ENCODE results near the gene OSBPL10.

GRCh38 chr3:31690771-31691170, 290.3 kb downstream of the OSBPL10 start:
- TF ChIP-seq, protein P1, sequence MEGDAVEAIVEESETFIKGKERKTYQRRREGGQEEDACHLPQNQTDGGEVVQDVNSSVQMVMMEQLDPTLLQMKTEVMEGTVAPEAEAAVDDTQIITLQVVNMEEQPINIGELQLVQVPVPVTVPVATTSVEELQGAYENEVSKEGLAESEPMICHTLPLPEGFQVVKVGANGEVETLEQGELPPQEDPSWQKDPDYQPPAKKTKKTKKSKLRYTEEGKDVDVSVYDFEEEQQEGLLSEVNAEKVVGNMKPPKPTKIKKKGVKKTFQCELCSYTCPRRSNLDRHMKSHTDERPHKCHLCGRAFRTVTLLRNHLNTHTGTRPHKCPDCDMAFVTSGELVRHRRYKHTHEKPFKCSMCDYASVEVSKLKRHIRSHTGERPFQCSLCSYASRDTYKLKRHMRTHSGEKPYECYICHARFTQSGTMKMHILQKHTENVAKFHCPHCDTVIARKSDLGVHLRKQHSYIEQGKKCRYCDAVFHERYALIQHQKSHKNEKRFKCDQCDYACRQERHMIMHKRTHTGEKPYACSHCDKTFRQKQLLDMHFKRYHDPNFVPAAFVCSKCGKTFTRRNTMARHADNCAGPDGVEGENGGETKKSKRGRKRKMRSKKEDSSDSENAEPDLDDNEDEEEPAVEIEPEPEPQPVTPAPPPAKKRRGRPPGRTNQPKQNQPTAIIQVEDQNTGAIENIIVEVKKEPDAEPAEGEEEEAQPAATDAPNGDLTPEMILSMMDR (IDR thresholded peaks at IDR 0.05) = no peak
- TF ChIP-seq EZH2 (IDR thresholded peaks at IDR 0.05) (no peak), EZH2phosphoT487 (IDR thresholded peaks at IDR 0.05) (no peak)

All from neural progenitor cell (in vitro differentiated cells).